Stimulated activated effector memory CD8-positive, alpha-beta T cell treated with anti-CD3 and anti-CD28 coated beads, Interleukin-12 subunit alpha, Interleukin-12 subunit beta, amount 100 ng/mL, for 72 hours (primary cell): ENCODE measurements around the gene UQCRH.

Experiments
- ATAC-seq: fragments of 150-1000 bp; cut with Tn5 transposase; 2 replicates; pipeline ENCODE4 v1.10.0; 2021
- DNase-seq, 2 donors: peaks; one replicate each; pipeline ENCODE4 v3.0.0; 2021 to 2022; ENCODE audit warnings: low spot score in 2 of 2
- H3K27ac Mint-ChIP-seq: one replicate; pipeline ENCODE4 v1.8.0; 2022; ENCODE audit warnings: mild to moderate bottlenecking, mixed read lengths
- H3K36me3 Mint-ChIP-seq: one replicate; pipeline ENCODE4 v1.8.0; 2022; ENCODE audit warnings: mild to moderate bottlenecking, mixed read lengths
- H3K4me1 Mint-ChIP-seq: one replicate; pipeline ENCODE4 v1.8.0; 2022; ENCODE audit warnings: mixed read lengths
- H3K4me3 Mint-ChIP-seq: one replicate; pipeline ENCODE4 v1.8.0; 2022; ENCODE audit warnings: mild to moderate bottlenecking, mixed read lengths
- H3K9me3 Mint-ChIP-seq: one replicate; pipeline ENCODE4 v1.8.0; 2022; ENCODE audit warnings: mixed read lengths

Gene UQCRH

GRCh38 chr1:46303038-46303871 lies at the start of gene UQCRH, which contains the start of gene LRRC41:
Gene UQCRH, plus strand, starts transcription at chr1:46303698. Its CDS starts 69 bp downstream, at chr1:46303767.
Gene LRRC41, minus strand, starts transcription at chr1:46303616. Its CDS starts 294 bp downstream, at chr1:46303322.
- ATAC-seq (peak; percentile 90), DNase-seq (peak; percentile 92 to 97)
- Mint-ChIP-seq H3K4me1 (peaks cover 38% of the 10 kb centered on the region), H3K27ac (peak within 1 kb of the TSS; percentile 100), H3K9me3 (no peaks in the 10 kb centered on the region), H3K36me3 (peaks cover 74% of the 10 kb centered on the region), H3K4me3 (peak within 1 kb of the TSS; percentile 94)

GRCh38 chr1:46254668-46255067 lies 48.8 kb upstream of the UQCRH start:
- Mint-ChIP-seq H3K9me3 (no peaks in the 10 kb centered on the region), H3K36me3 (peaks cover 91% of the 10 kb centered on the region), H3K27ac (no peak overlapping the region), H3K4me3 (no peak overlapping the region), H3K4me1 (peaks cover 8% of the 10 kb centered on the region)
- ATAC-seq (no peak), DNase-seq (no peak)

GRCh38 chr1:46256523-46256922 lies 47.0 kb upstream of the UQCRH start:
- Mint-ChIP-seq H3K4me3 (no peak overlapping the region), H3K9me3 (no peaks in the 10 kb centered on the region), H3K27ac (no peak overlapping the region), H3K36me3 (peaks cover 91% of the 10 kb centered on the region), H3K4me1 (peaks cover 8% of the 10 kb centered on the region)
- DNase-seq (no peak), ATAC-seq (no peak)

- no peaks in the 10 kb centered on the region for H3K9me3 Mint-ChIP-seq
- H3K36me3 Mint-ChIP-seq, result peaks cover 84% of the 10 kb centered on the region
- no peak overlapping the region for H3K27ac Mint-ChIP-seq
- DNase-seq (no peak), ATAC-seq (no peak)
- no peaks in the 10 kb centered on the region for H3K4me1 Mint-ChIP-seq
- no peak overlapping the region for H3K4me3 Mint-ChIP-seq
Observed at GRCh38 chr1:46262508-46262907, 41.0 kb upstream of the UQCRH start.

GRCh38 chr1:46263146-46263545 lies 40.4 kb upstream of the UQCRH start:
- Mint-ChIP-seq H3K27ac (no peak overlapping the region), H3K4me1 (no peaks in the 10 kb centered on the region), H3K4me3 (no peak overlapping the region), H3K36me3 (peaks cover 87% of the 10 kb centered on the region), H3K9me3 (no peaks in the 10 kb centered on the region)
- no peak for DNase-seq
- ATAC-seq, result no peak

GRCh38 chr1:46268578-46268977 lies 34.9 kb upstream of the UQCRH start:
- Mint-ChIP-seq H3K9me3 (no peaks in the 10 kb centered on the region), H3K36me3 (peaks cover 90% of the 10 kb centered on the region), H3K4me1 (no peaks in the 10 kb centered on the region), H3K4me3 (no peak overlapping the region), H3K27ac (no peak overlapping the region)
- ATAC-seq, result no peak
- DNase-seq, result no peak

GRCh38 chr1:46274225-46275029 lies 29.1 kb upstream of the UQCRH start:
- Mint-ChIP-seq H3K4me1 (no peaks in the 10 kb centered on the region), H3K36me3 (peaks cover 94% of the 10 kb centered on the region), H3K27ac (no peak overlapping the region), H3K4me3 (no peak overlapping the region), H3K9me3 (no peaks in the 10 kb centered on the region)
- ATAC-seq, result no peak
- DNase-seq, result no peak

GRCh38 chr1:46275030-46275337 lies 28.5 kb upstream of the UQCRH start:
- H3K4me1 Mint-ChIP-seq, result no peaks in the 10 kb centered on the region
- peaks cover 94% of the 10 kb centered on the region for H3K36me3 Mint-ChIP-seq
- DNase-seq (no peak), ATAC-seq (no peak)
- H3K9me3 Mint-ChIP-seq, result no peaks in the 10 kb centered on the region
- no peak overlapping the region for H3K4me3 Mint-ChIP-seq
- no peak overlapping the region for H3K27ac Mint-ChIP-seq

- DNase-seq (no peak), ATAC-seq (no peak)
- Mint-ChIP-seq H3K9me3 (no peaks in the 10 kb centered on the region), H3K4me1 (no peaks in the 10 kb centered on the region), H3K36me3 (peaks cover 95% of the 10 kb centered on the region), H3K4me3 (no peak overlapping the region), H3K27ac (peak overlapping the region; percentile 62)
Observed at GRCh38 chr1:46277658-46278373, 25.7 kb upstream of the UQCRH start.

- Mint-ChIP-seq H3K9me3 (no peaks in the 10 kb centered on the region), H3K27ac (peak overlapping the region; percentile 62), H3K4me1 (no peaks in the 10 kb centered on the region), H3K36me3 (peaks cover 95% of the 10 kb centered on the region), H3K4me3 (no peak overlapping the region)
- ATAC-seq, result no peak
- no peak for DNase-seq
Observed at GRCh38 chr1:46278807-46279206, 24.7 kb upstream of the UQCRH start.

- Mint-ChIP-seq H3K4me3 (no peak overlapping the region), H3K27ac (peak overlapping the region; percentile 26), H3K36me3 (peaks cover 93% of the 10 kb centered on the region), H3K4me1 (no peaks in the 10 kb centered on the region), H3K9me3 (no peaks in the 10 kb centered on the region)
- DNase-seq (no peak), ATAC-seq (no peak)
Observed at GRCh38 chr1:46280092-46280491, 23.4 kb upstream of the UQCRH start.

- H3K9me3 Mint-ChIP-seq, result no peaks in the 10 kb centered on the region
- ATAC-seq, result no peak
- H3K4me1 Mint-ChIP-seq, result no peaks in the 10 kb centered on the region
- H3K27ac Mint-ChIP-seq, result peak overlapping the region; percentile 26
- H3K4me3 Mint-ChIP-seq, result no peak overlapping the region
- DNase-seq, result no peak
- peaks cover 93% of the 10 kb centered on the region for H3K36me3 Mint-ChIP-seq
Observed at GRCh38 chr1:46281021-46281420, 22.5 kb upstream of the UQCRH start.

- ATAC-seq (no peak), DNase-seq (no peak)
- H3K36me3 Mint-ChIP-seq, result peaks cover 72% of the 10 kb centered on the region
- H3K9me3 Mint-ChIP-seq, result no peaks in the 10 kb centered on the region
- H3K4me1 Mint-ChIP-seq, result peaks cover 8% of the 10 kb centered on the region
- H3K4me3 Mint-ChIP-seq, result no peak overlapping the region
- H3K27ac Mint-ChIP-seq, result no peak overlapping the region
Observed at GRCh38 chr1:46284058-46284457, 19.4 kb upstream of the UQCRH start.

- Mint-ChIP-seq H3K36me3 (peaks cover 74% of the 10 kb centered on the region), H3K4me3 (no peak overlapping the region), H3K27ac (no peak overlapping the region), H3K9me3 (no peaks in the 10 kb centered on the region), H3K4me1 (peaks cover 8% of the 10 kb centered on the region)
- DNase-seq (no peak), ATAC-seq (peak; percentile 5)
Observed at GRCh38 chr1:46284597-46285564, 18.6 kb upstream of the UQCRH start.
